Fibroblast of the conjunctiva (primary cell): ENCODE data around the gene KDF1.

ENCODE experiments used
- DNase-seq: peaks from one replicate; pipeline ENCODE4 v3.0.0-alpha.2; 2010; ENCODE audit warnings: low read depth

The KDF1 gene

DNA sequence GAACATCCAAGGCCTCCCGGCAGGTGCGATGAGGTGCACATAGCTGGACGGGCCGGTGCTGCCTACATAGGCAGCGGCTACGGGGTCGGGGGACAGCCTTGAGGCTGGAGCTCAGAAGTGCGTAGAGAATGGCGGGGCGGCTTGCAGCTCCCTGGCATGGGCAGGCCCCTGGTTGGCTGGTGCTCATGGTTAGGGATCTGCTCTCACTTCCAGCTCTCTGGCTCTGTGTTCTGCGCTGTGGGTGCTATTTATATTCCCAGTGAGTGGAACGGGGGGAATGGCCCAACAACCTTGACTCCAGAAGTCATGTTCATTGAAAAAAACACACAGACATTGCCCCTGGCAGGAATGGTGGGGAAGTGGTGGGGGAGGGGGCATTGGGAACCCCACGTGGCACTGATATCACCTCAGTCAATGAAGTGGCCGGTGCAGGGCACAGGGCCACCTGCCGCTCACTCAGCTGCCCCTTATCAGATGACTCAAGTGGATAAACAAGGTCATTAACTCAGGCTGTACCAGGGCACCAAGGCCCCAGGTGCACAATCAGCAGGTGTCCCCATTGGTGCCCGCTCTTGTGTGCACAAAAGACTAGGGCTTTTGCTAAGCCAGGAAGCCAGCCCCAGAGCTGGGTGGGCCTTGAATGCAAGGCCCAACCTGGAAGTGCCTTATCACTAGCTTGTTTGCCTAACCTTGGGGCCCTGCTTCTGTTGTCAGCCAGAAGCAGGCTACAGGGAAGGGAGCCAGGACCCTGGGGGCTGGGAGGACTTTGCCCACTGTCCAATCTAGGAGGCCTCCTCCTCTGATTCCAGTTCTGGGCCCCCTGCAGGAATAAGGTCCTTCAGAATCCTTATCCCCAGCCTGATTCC, 46.3 kb downstream of the KDF1 start, which contains the start of gene NR0B2:
Gene NR0B2, minus strand, starts transcription at position 222 of the 866 bp plus-strand sequence. Its CDS starts 35 bp downstream, at position 187.
- no peak for DNase-seq

DNA sequence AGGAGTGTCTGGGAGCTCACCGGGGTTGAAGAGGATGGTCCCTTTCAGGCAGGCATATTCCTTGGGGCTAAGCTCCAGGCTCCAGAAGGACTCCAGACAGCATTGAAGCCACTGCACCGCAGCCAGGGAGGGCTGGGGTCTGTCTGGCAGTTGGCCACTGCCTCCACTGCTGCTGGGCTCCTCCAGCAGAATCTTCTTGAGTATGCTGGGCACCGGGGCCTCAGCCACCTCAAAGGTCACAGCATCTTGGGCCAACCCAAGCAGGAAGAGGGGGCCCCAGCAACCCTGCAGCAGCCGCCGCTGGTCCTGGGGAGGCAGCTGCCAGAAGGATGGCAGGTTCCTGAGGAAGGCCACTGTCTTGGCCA, 46.9 kb downstream of the KDF1 start:
- DNase-seq: no peak

DNA sequence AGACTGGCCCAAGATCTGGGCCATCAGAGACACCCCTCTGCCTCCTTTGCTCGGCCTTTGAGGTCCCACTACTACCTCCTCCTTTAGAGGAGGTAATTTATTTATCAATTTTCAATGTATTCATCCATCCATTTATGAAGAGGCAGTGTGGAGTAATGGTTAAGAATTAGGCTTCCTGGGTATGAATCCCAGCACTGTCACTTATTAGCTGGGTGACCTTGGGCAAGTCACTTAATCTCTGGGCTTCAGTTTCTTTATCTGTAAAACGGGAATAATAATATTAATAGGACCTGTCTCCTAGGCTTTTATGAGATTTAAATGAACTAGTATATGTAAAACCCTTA, 48.1 kb downstream of the KDF1 start:
- DNase-seq: no peak

DNA sequence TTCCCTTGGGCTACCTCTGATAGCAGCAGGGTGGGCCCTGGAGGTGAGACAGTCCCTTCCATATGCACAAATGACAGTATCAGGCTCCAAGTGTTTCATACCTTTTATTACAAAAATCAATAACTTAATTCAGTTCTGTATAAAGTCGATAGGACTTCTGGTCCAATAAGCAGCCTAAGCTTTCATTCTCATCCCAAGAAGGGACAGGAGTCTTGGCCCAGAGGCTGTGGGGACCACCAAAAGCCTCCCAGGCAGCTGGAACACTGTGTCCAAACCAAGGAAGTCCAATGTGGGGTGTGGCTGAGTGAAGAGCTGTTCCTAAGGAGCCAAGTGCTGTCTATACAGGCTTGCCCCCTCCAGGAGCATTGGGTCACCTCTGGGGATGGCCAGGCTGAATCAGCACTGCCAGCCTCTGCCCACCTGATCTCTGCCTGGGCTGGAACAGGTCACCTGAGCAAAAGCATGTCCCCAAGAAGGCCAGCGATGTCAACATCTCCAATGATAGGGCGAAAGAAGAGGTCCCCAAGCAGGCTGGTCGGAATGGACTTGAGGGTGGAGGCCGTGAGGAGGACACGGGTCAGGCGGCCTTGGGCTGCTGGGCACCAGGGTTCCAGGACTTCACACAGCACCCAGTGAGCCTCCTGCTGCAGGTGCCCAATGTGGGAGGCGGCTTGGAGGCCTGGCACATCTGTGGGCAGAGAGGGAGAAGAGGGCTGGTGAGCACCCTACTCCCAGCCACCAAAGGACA, 48.7 kb downstream of the KDF1 start:
- DNase-seq: no peak

DNA sequence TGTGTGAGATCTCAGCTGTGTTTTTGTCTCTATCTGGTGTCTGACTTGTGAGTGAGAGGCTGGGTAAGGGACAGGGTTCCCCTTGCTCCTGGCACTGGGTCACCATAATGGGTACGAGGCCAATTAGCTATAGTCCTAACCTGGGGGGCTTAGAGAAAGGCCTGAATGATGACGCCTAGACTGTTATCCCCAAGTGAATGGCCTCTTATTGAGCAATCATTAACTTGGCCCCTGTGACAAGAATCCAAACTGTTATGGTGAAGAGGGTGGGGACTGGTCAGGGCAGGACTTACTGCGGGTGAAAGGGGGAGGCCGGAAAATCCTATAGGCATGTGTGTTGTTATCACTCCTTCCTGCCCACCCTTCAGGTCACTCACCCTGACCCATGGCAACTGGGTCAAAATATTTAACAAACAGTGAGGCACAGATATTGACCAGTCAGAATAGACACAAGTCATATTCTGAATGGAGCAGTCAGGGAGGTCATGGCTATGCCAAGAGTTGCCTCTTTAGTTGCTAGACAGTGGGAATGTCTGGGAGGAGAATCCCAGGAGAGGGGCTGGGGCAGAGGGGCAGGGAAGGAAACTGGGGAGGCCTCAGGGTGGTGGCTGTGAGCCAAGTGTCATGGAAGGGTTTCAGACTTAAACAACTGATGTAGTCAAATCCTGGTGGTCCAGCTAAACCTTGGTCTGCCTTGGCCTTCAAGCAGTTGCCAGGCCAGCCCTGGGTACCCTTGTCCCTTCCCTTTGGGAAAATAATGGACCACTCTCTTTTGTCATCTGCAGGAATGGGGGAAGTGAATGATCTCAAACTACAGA, 49.7 kb downstream of the KDF1 start:
- no peak for DNase-seq

DNA sequence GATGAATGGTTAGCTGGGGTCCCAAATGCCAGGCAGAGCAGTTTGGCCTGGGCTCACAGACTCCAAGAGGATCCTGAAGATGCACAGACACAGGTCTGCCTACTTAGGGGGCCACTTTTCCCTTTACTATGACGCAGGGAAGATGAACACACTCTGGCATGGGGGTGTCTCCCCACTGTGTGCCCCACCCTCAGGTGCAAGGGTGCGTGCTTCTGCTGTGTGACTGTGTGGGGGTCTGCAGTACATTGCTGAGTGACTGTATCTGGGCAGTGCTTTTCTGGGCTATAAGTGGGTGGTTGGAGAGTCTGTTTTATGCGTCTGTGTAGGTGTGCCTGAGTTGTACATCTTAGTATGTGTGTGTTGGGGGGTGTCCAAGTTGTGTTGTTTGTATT, 50.3 kb downstream of the KDF1 start:
- DNase-seq: no peak

DNA sequence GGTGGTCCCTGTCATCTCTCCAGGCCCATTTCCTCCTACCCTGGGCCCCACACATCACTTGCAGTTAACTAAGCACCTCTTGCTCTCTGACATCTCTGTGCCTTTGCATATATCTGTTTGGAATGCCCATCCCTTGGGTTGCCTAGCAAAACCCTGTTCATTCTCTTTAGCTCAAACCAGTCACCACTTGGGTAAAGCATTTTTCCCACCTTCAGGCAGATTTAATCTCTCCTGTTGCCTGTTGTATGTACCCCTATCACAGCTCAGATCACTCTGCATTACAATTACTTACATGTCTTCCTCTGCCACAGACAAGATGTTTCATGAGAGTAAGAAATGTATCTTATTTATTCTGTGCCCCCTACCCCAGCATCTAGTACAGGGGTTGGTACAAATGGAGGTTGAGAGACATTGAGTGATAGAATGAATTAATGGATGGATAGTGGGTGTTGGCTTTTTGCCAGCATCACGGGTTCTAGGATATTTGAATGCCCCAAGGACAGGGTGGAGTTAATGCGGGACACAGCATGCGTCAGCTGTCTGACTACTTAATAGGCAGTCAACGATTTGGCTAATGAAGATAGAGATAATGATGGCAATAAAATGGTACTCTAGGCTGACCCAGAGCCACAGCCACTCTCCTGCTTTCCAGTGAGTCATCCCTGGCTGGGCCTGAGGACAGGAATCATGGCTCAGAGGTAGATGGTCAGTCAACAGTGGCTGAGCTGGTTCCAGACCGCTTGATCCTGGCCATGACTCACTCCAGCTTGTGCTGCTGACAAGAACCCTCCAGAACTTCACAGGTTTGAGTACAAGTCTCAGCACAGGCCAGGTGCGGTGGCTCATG, 53.0 kb downstream of the KDF1 start:
- DNase-seq: peak; percentile 30

DNA sequence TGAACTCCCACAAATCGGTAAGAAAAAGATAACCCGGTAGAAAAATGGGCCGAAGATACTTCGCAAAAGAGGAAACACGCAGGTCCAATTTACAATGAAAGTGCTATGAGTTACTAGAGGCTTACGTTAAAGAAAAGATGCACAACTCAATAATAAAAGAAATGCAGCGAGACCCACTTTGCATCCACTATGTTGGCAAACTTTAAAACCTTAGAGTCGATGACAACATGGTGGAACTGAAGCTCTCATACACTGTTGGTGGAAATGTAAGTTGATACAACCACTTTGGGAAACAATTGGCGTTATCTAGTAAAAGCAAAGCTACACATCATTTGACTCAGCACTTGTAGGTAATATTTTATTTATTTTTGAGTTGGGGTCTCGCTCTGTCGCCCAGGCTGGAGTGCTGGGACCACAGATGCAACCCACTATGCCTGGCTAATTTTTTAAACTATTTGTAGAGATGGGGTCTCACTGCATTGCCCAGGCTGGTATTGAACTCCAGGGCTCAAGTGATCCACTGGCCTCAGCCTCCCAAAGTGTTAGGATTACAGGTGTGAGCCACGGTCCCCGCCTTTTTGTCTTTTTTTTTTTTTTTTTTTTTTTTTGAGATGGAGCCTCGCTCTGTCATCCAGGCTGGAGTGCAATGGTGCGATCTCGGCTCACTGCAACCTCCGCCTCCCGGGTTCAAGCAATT, 59.3 kb downstream of the KDF1 start:
- DNase-seq: no peak

DNA sequence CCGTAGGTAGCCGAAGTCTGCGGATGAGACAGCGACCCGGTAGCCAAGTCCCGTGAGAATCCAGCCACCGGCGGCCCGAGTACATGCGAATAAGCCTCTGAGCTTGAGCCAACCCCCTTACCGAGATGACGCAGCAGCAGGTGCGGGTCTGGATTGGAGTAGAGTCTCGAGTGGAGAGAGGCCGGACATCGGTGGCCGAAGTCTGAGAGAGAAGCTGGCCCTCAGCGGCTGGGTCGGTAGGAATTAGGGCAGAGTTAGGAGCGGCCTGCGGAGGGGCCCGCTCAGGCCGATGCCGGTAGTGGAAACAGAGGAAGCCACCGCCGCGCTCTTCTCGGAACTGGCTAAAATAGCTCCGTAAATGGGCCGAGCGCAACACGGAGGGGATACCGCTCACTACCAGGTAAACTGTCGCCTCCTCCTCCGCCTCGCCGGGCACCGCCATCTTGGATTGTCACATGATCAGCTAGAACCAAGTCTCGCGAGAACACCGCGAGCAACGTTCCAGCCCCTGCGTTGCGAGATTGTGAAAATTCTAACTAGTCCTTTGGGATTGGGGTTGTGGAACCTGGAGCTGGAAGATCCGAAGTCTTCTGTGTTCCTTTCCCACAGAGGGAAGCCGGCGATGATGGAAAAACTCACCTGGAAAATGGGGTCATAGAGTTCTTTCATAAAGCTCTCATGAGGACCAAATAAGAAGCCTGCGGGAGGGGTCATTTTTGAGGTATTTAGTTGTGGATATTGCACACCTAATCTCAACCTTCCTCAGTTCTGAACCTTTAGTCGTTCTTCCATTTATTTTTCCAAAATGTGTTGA, 60.1 kb downstream of the KDF1 start, which contains the start of gene GPATCH3:
Gene GPATCH3, minus strand, starts transcription at position 467 of the 814 bp plus-strand sequence. Its CDS starts 25 bp downstream, at position 442.
- DNase-seq: peak; percentile 90
